Measurements from ENCODE around the gene AGAP2. TPM values are rescaled to one million over a fixed set of nuclear protein-coding genes. Genes with fewer than 3 reads are reported as not detected.

AGAP2 gene
- total RNA-seq, 1 experiment from 2014 or later: 2.0 TPM

DNA sequence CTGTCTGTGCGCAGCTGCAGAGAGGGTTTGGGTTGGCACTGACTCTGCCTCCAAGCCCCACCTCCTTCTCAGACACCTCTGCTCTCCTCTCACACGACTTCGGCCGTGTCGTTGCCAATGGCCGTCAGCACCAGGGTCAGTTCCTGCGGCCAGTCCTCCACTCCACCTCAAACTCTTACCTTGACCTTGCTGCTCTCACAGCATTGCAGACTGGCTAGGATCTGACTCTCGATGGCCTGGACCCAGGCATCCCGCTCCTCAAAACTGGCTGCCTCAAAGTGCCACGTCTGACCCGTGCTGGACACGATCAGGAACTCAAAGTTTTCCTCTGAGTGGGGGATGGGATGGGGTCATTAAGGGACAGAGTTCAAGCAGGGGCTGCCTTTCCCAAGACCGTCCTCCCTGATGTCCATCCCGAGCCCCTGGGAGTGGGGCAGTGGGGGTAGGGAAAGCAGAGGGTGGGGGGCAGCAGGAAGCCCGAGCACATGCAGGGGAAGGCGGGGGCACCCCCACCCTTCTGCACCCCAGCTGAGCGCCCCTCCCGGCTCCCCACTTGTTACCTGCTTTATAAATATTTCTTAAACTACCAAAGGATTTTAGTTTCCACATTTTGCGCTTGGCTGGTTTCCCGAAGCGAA, 10.7 kb downstream of the AGAP2 start:
- DNase-seq (ENCODE audit: low spot score) (peak; percentile 68), ATAC-seq (peak; percentile 70)
- ChIA-PET CTCF (interaction anchor here (0.8 to 5.8 kb wide), 7 partner anchors 8 to 145 kb away, joined by 3 to 146 read pairs (median 4); partner anchors contain the start of genes AGAP2, ARHGEF25, EEF1AKMT3 and METTL1), POLR2A (interaction anchor here (1.0 to 1.1 kb wide), 2 partner anchors 9 to 17 kb away, joined by 4 to 5 read pairs; partner anchors contain the start of gene TSPAN31)
- Mint-ChIP-seq H3K27ac (no peak overlapping the region), H3K27me3 (ENCODE audit: low read depth) (peaks cover 98% of the 10 kb centered on the region), H3K4me3 (peak overlapping the region; percentile 50), H3K4me1 (peaks cover 15% of the 10 kb centered on the region), H3K36me3 (no peaks in the 10 kb centered on the region), H3K9me3 (no peaks in the 10 kb centered on the region)
- TF ChIP-seq GTF2I (CRISPR knock-in tag; conservative IDR thresholded peaks at IDR 0.05) (no peak), ZBTB21 (CRISPR knock-in tag; IDR thresholded peaks at IDR 0.05; ENCODE audit: borderline replicate concordance) (peak; percentile 68; the same call in 1 of the 2 replicates), SOX15 (CRISPR knock-in tag; IDR thresholded peaks at IDR 0.05) (no peak), NFYB (CRISPR knock-in tag; conservative IDR thresholded peaks at IDR 0.05; ENCODE audit: low read depth) (no peak), NR1H2 (CRISPR knock-in tag; IDR thresholded peaks at IDR 0.05) (no peak), FOXP1 (CRISPR knock-in tag; IDR thresholded peaks at IDR 0.05; ENCODE audit: borderline replicate concordance) (no peak), TEAD1 (CRISPR knock-in tag; IDR thresholded peaks at IDR 0.05) (no peak), NFE2L1 (CRISPR knock-in tag; IDR thresholded peaks at IDR 0.05) (0 out of 2 replicates have a peak, but pooled peaks have one; percentile 31), HMGA2 (CRISPR knock-in tag; IDR thresholded peaks at IDR 0.05) (no peak), EMX1 (CRISPR knock-in tag; IDR thresholded peaks at IDR 0.05) (no peak), RORB (CRISPR knock-in tag; IDR thresholded peaks at IDR 0.05) (no peak), TP53 (CRISPR knock-in tag; IDR thresholded peaks at IDR 0.05) (peak; percentile 72), ZNF219 (CRISPR knock-in tag; IDR thresholded peaks at IDR 0.05; ENCODE audit: borderline replicate concordance) (no peak), ELF4 (CRISPR knock-in tag; IDR thresholded peaks at IDR 0.05; ENCODE audit: low read depth) (no peak), ZNF263 (CRISPR knock-in tag; IDR thresholded peaks at IDR 0.05; ENCODE audit: low read depth) (no peak), KAT7 (CRISPR knock-in tag; IDR thresholded peaks at IDR 0.05; ENCODE audit: borderline replicate concordance) (no peak), ATF1 (CRISPR knock-in tag; IDR thresholded peaks at IDR 0.05) (no peak), TEAD4 (CRISPR knock-in tag; IDR thresholded peaks at IDR 0.05) (no peak)
- TF ChIP-seq, protein P1, sequence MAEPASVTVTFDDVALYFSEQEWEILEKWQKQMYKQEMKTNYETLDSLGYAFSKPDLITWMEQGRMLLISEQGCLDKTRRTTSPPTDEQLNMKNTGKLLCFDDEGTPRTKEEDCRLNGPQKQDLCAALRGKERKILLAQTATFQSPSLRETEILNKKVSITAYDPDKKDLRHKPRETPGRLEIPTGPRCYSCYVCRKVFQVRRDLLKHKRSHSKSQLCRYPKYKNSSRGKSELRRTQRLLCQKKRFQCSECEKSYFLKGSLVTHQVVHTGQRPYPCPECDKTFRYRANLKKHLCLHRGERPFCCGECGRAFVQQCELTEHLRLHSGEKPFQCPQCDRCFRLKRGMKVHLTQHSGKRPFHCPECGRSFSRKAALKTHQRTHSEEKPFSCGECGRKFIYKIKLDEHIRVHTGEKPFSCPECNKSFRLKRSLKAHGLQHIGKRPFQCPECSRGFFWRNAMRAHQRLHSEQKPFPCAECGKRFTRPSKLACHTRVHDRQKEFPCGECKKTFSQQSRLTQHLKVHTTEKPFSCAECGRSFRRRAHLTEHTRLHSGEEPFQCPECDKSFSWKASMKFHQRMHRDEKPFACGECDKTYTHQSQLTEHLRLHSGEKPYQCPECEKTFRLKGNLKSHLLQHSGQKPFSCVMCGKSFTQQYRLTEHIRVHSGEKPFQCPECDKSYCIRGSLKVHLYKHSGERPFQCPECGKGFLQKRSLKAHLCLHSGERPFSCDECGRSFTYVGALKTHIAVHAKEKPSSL (CRISPR knock-in tag; conservative IDR thresholded peaks at IDR 0.05): no peak
- TF ChIP-seq, protein P2, sequence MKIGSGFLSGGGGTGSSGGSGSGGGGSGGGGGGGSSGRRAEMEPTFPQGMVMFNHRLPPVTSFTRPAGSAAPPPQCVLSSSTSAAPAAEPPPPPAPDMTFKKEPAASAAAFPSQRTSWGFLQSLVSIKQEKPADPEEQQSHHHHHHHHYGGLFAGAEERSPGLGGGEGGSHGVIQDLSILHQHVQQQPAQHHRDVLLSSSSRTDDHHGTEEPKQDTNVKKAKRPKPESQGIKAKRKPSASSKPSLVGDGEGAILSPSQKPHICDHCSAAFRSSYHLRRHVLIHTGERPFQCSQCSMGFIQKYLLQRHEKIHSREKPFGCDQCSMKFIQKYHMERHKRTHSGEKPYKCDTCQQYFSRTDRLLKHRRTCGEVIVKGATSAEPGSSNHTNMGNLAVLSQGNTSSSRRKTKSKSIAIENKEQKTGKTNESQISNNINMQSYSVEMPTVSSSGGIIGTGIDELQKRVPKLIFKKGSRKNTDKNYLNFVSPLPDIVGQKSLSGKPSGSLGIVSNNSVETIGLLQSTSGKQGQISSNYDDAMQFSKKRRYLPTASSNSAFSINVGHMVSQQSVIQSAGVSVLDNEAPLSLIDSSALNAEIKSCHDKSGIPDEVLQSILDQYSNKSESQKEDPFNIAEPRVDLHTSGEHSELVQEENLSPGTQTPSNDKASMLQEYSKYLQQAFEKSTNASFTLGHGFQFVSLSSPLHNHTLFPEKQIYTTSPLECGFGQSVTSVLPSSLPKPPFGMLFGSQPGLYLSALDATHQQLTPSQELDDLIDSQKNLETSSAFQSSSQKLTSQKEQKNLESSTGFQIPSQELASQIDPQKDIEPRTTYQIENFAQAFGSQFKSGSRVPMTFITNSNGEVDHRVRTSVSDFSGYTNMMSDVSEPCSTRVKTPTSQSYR (CRISPR knock-in tag; IDR thresholded peaks at IDR 0.05): 0 out of 2 replicates have a peak, but pooled peaks have one; percentile 48
- TF ChIP-seq, protein P3, sequence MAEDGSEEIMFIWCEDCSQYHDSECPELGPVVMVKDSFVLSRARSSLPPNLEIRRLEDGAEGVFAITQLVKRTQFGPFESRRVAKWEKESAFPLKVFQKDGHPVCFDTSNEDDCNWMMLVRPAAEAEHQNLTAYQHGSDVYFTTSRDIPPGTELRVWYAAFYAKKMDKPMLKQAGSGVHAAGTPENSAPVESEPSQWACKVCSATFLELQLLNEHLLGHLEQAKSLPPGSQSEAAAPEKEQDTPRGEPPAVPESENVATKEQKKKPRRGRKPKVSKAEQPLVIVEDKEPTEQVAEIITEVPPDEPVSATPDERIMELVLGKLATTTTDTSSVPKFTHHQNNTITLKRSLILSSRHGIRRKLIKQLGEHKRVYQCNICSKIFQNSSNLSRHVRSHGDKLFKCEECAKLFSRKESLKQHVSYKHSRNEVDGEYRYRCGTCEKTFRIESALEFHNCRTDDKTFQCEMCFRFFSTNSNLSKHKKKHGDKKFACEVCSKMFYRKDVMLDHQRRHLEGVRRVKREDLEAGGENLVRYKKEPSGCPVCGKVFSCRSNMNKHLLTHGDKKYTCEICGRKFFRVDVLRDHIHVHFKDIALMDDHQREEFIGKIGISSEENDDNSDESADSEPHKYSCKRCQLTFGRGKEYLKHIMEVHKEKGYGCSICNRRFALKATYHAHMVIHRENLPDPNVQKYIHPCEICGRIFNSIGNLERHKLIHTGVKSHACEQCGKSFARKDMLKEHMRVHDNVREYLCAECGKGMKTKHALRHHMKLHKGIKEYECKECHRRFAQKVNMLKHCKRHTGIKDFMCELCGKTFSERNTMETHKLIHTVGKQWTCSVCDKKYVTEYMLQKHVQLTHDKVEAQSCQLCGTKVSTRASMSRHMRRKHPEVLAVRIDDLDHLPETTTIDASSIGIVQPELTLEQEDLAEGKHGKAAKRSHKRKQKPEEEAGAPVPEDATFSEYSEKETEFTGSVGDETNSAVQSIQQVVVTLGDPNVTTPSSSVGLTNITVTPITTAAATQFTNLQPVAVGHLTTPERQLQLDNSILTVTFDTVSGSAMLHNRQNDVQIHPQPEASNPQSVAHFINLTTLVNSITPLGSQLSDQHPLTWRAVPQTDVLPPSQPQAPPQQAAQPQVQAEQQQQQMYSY (CRISPR knock-in tag; IDR thresholded peaks at IDR 0.05): no peak
- TF ChIP-seq, protein P4, sequence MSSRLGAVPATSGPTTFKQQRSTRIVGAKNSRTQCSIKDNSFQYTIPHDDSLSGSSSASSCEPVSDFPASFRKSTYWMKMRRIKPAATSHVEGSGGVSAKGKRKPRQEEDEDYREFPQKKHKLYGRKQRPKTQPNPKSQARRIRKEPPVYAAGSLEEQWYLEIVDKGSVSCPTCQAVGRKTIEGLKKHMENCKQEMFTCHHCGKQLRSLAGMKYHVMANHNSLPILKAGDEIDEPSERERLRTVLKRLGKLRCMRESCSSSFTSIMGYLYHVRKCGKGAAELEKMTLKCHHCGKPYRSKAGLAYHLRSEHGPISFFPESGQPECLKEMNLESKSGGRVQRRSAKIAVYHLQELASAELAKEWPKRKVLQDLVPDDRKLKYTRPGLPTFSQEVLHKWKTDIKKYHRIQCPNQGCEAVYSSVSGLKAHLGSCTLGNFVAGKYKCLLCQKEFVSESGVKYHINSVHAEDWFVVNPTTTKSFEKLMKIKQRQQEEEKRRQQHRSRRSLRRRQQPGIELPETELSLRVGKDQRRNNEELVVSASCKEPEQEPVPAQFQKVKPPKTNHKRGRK (CRISPR knock-in tag; IDR thresholded peaks at IDR 0.05; ENCODE audit: borderline replicate concordance): no peak
- TF ChIP-seq, protein P5, sequence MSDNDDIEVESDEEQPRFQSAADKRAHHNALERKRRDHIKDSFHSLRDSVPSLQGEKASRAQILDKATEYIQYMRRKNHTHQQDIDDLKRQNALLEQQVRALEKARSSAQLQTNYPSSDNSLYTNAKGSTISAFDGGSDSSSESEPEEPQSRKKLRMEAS (CRISPR knock-in tag; IDR thresholded peaks at IDR 0.05): no peak
- TF ChIP-seq, protein P6, sequence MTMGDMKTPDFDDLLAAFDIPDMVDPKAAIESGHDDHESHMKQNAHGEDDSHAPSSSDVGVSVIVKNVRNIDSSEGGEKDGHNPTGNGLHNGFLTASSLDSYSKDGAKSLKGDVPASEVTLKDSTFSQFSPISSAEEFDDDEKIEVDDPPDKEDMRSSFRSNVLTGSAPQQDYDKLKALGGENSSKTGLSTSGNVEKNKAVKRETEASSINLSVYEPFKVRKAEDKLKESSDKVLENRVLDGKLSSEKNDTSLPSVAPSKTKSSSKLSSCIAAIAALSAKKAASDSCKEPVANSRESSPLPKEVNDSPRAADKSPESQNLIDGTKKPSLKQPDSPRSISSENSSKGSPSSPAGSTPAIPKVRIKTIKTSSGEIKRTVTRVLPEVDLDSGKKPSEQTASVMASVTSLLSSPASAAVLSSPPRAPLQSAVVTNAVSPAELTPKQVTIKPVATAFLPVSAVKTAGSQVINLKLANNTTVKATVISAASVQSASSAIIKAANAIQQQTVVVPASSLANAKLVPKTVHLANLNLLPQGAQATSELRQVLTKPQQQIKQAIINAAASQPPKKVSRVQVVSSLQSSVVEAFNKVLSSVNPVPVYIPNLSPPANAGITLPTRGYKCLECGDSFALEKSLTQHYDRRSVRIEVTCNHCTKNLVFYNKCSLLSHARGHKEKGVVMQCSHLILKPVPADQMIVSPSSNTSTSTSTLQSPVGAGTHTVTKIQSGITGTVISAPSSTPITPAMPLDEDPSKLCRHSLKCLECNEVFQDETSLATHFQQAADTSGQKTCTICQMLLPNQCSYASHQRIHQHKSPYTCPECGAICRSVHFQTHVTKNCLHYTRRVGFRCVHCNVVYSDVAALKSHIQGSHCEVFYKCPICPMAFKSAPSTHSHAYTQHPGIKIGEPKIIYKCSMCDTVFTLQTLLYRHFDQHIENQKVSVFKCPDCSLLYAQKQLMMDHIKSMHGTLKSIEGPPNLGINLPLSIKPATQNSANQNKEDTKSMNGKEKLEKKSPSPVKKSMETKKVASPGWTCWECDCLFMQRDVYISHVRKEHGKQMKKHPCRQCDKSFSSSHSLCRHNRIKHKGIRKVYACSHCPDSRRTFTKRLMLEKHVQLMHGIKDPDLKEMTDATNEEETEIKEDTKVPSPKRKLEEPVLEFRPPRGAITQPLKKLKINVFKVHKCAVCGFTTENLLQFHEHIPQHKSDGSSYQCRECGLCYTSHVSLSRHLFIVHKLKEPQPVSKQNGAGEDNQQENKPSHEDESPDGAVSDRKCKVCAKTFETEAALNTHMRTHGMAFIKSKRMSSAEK (CRISPR knock-in tag; IDR thresholded peaks at IDR 0.05; ENCODE audit: borderline replicate concordance): no peak
